GM21360 (cell line): ENCODE results near the gene NCF2.

Experiments used
- ATAC-seq: cut with Tn5 transposase; IDR thresholded peaks from one replicate; pipeline ENCODE4 v1.9.1; 2021; ENCODE audit warnings: mild to moderate bottlenecking, moderate library complexity; ENCODE audit not compliant: unreplicated experiment

Gene NCF2

GRCh38 chr1:183553331-183553730 lies 36.9 kb downstream of the NCF2 start:
- no peak for ATAC-seq

GRCh38 chr1:183552891-183553290 lies 37.4 kb downstream of the NCF2 start:
- ATAC-seq: no peak

- ATAC-seq: no peak
Observed at GRCh38 chr1:183552441-183552840, 37.8 kb downstream of the NCF2 start.

GRCh38 chr1:183551924-183552323 lies 38.3 kb downstream of the NCF2 start:
- ATAC-seq: no peak

- no peak for ATAC-seq
Observed at GRCh38 chr1:183550915-183551314, 39.3 kb downstream of the NCF2 start.

GRCh38 chr1:183548116-183548515 lies 42.1 kb downstream of the NCF2 start:
- no peak for ATAC-seq

- no peak for ATAC-seq
Observed at GRCh38 chr1:183546427-183546826, 43.8 kb downstream of the NCF2 start.

- no peak for ATAC-seq
Observed at GRCh38 chr1:183544598-183545297, 45.5 kb downstream of the NCF2 start.

GRCh38 chr1:183543619-183544204 lies 46.5 kb downstream of the NCF2 start:
- no peak for ATAC-seq

- ATAC-seq: no peak
Observed at GRCh38 chr1:183537405-183537804, 52.9 kb downstream of the NCF2 start.

GRCh38 chr1:183533617-183534174 lies 56.6 kb downstream of the NCF2 start:
- ATAC-seq: no peak

- ATAC-seq: no peak
Observed at GRCh38 chr1:183528577-183528976, 61.7 kb downstream of the NCF2 start.

- ATAC-seq: no peak
Observed at GRCh38 chr1:183522104-183522503, 68.2 kb downstream of the NCF2 start.

- no peak for ATAC-seq
Observed at GRCh38 chr1:183520379-183520778, 69.9 kb downstream of the NCF2 start.

GRCh38 chr1:183517401-183517800 lies 72.9 kb downstream of the NCF2 start:
- no peak for ATAC-seq

GRCh38 chr1:183516725-183517124 lies 73.5 kb downstream of the NCF2 start:
- no peak for ATAC-seq

- no peak for ATAC-seq
Observed at GRCh38 chr1:183515002-183515689, 75.1 kb downstream of the NCF2 start.

GRCh38 chr1:183514235-183514634 lies 76.0 kb downstream of the NCF2 start:
- no peak for ATAC-seq

- ATAC-seq: no peak
Observed at GRCh38 chr1:183512450-183512849, 77.8 kb downstream of the NCF2 start.

GRCh38 chr1:183508694-183509093 lies 81.6 kb downstream of the NCF2 start:
- no peak for ATAC-seq

GRCh38 chr1:183506561-183506960 lies 83.7 kb downstream of the NCF2 start:
- no peak for ATAC-seq
